HG03439 (cell line): ENCODE data around the gene DOCK1.

ENCODE experiments used
- ATAC-seq: cut with Tn5 transposase; IDR thresholded peaks from one replicate; pipeline ENCODE4 v1.9.1; 2021; ENCODE audit warnings: mild to moderate bottlenecking, moderate library complexity; ENCODE audit not compliant: unreplicated experiment

Gene DOCK1

GRCh38 chr10:127129104-127129503, 223.9 kb downstream of the DOCK1 start:
- ATAC-seq: no peak

GRCh38 chr10:127132451-127132850, 227.2 kb downstream of the DOCK1 start:
- ATAC-seq: no peak

- no peak for ATAC-seq
Measured at GRCh38 chr10:127133225-127133624, 228.0 kb downstream of the DOCK1 start.

GRCh38 chr10:127133672-127134500, 228.7 kb downstream of the DOCK1 start:
- ATAC-seq: no peak

GRCh38 chr10:127135844-127136577, 230.8 kb downstream of the DOCK1 start:
- ATAC-seq: no peak

- no peak for ATAC-seq
Measured at GRCh38 chr10:127137391-127137790, 232.2 kb downstream of the DOCK1 start.

- no peak for ATAC-seq
Measured at GRCh38 chr10:127142136-127142535, 236.9 kb downstream of the DOCK1 start.

GRCh38 chr10:127142856-127143255, 237.6 kb downstream of the DOCK1 start:
- no peak for ATAC-seq

GRCh38 chr10:127145173-127145572, 239.9 kb downstream of the DOCK1 start:
- ATAC-seq: no peak

GRCh38 chr10:127146661-127147060, 241.4 kb downstream of the DOCK1 start:
- no peak for ATAC-seq

- no peak for ATAC-seq
Measured at GRCh38 chr10:127148066-127148932, 243.1 kb downstream of the DOCK1 start.

- no peak for ATAC-seq
Measured at GRCh38 chr10:127148933-127149220, 243.6 kb downstream of the DOCK1 start.

GRCh38 chr10:127149501-127150081, 244.4 kb downstream of the DOCK1 start:
- no peak for ATAC-seq

- no peak for ATAC-seq
Measured at GRCh38 chr10:127150136-127150535, 244.9 kb downstream of the DOCK1 start.

- ATAC-seq: no peak
Measured at GRCh38 chr10:127151541-127151940, 246.3 kb downstream of the DOCK1 start.

GRCh38 chr10:127151981-127152699, 246.9 kb downstream of the DOCK1 start:
- no peak for ATAC-seq

- ATAC-seq: no peak
Measured at GRCh38 chr10:127153181-127153580, 248.0 kb downstream of the DOCK1 start.

- ATAC-seq: no peak
Measured at GRCh38 chr10:127154831-127155620, 249.8 kb downstream of the DOCK1 start.

GRCh38 chr10:127157089-127157488, 251.9 kb downstream of the DOCK1 start:
- ATAC-seq: no peak
